GM21381 (cell line): ENCODE results near the gene BST2.
A peak's percentile ranks its signal among the peaks of the same experiment; 100 is the strongest.

ENCODE experiments used
- ATAC-seq: cut with Tn5 transposase; IDR thresholded peaks from one replicate; pipeline ENCODE4 v1.9.1; 2021; ENCODE audit warnings: mild to moderate bottlenecking, moderate library complexity; ENCODE audit not compliant: unreplicated experiment

The BST2 gene

GRCh38 chr19:17405250-17406045 lies at the start of gene BST2:
BST2 (minus strand) TSS chr19:17405630; CDS start chr19:17405575, 55 bp downstream.
- peak; percentile 68 for ATAC-seq

- ATAC-seq, result no peak
These were observed 49.2 kb upstream of the BST2 start for GRCh38 chr19:17454576-17455071.

- no peak for ATAC-seq
These were observed 46.4 kb upstream of the BST2 start for GRCh38 chr19:17451820-17452219.

- no peak for ATAC-seq
These were observed 45.0 kb upstream of the BST2 start for GRCh38 chr19:17450264-17451075.

GRCh38 chr19:17448131-17448967 lies 42.9 kb upstream of the BST2 start, which contains the start of gene TMEM221:
TMEM221 (minus strand) TSS chr19:17448668; CDS start chr19:17448462, 206 bp downstream.
- no peak for ATAC-seq

GRCh38 chr19:17447704-17448130 lies 42.3 kb upstream of the BST2 start:
- ATAC-seq, result no peak

- ATAC-seq, result no peak
These were observed 40.2 kb upstream of the BST2 start for GRCh38 chr19:17445526-17446165.

- ATAC-seq, result no peak
These were observed 36.0 kb upstream of the BST2 start for GRCh38 chr19:17441241-17442021.

- ATAC-seq, result no peak
These were observed 31.4 kb upstream of the BST2 start for GRCh38 chr19:17436874-17437267.

GRCh38 chr19:17436094-17436873 lies 30.9 kb upstream of the BST2 start:
- ATAC-seq, result no peak

GRCh38 chr19:17435218-17435617 lies 29.8 kb upstream of the BST2 start:
- no peak for ATAC-seq

- no peak for ATAC-seq
These were observed 26.0 kb upstream of the BST2 start for GRCh38 chr19:17431417-17431816.

- ATAC-seq, result no peak
These were observed 24.2 kb upstream of the BST2 start for GRCh38 chr19:17429641-17430113.

- ATAC-seq, result no peak
These were observed 19.4 kb upstream of the BST2 start for GRCh38 chr19:17424743-17425365.

- no peak for ATAC-seq
These were observed 18.2 kb upstream of the BST2 start for GRCh38 chr19:17423429-17424208.

GRCh38 chr19:17421942-17422341 lies 16.5 kb upstream of the BST2 start:
- ATAC-seq, result no peak

- ATAC-seq, result peak; percentile 22
These were observed 15.1 kb upstream of the BST2 start for GRCh38 chr19:17420475-17420924.
